H1 (cell line): ENCODE measurements around the gene UBE2O. TPM values are rescaled to one million over a fixed set of nuclear protein-coding genes. Genes with fewer than 3 reads are reported as not detected.

ENCODE experiments used
- BACH1 ChIP-seq: IDR thresholded peaks from 2 replicates; pipeline ENCODE4 v1.6.1; 2012; ENCODE audit warnings: low read length, improper control_type of control experiment
- CTCF ChIP-seq, 3 experiments: IDR thresholded peaks; 1 replicate in 2 of 3; 2 replicates in 1 of 3; pipeline versions ENCODE4 v1.5.1 to v1.6.1; 2011; ENCODE audit warnings: low read length in 3 of 3, mild to moderate bottlenecking in 3 of 3, inconsistent platforms in 2 of 3, low read depth in 1 of 3, moderate library complexity in 1 of 3; ENCODE audit not compliant: insufficient read depth in 1 of 3; ENCODE audit errors: control extremely low read depth in 1 of 3
- FOSL1 ChIP-seq: IDR thresholded peaks from 2 replicates; pipeline ENCODE4 v1.6.1; 2011; ENCODE audit warnings: mild to moderate bottlenecking, low read depth, low read length, moderate library complexity; ENCODE audit not compliant: insufficient read depth
- HDAC2 ChIP-seq, 2 experiments: fragments of 300-600 bp in 1 of 2; sonication (generic) in 1 of 2; IDR thresholded peaks; 2 replicates each; pipeline ENCODE4 v1.6.1; 2011 to 2012; ENCODE audit warnings: low read depth in 2 of 2, low read length in 2 of 2, mild to moderate bottlenecking in 2 of 2, moderate library complexity in 2 of 2, borderline replicate concordance in 1 of 2, inconsistent platforms in 1 of 2
- HDAC6 ChIP-seq: IDR thresholded peaks from one replicate; pipeline ENCODE4 v1.7.1; 2012; ENCODE audit warnings: low read depth, mild to moderate bottlenecking, inconsistent platforms, low read length, moderate library complexity
- JUND ChIP-seq: IDR thresholded peaks from 2 replicates; pipeline ENCODE4 v1.6.1; 2011; ENCODE audit warnings: mild to moderate bottlenecking, improper control_type of control experiment, low read length
- KDM5A ChIP-seq: fragments of 200-600 bp; IDR thresholded peaks from 2 replicates; pipeline ENCODE4 v1.7.1; 2012; ENCODE audit warnings: mild to moderate bottlenecking, low read length, inconsistent platforms, mixed read lengths
- MAX ChIP-seq: IDR thresholded peaks from 2 replicates; pipeline ENCODE4 v1.6.1; 2012; ENCODE audit warnings: inconsistent platforms
- POLR2AphosphoS5 ChIP-seq: IDR thresholded peaks from 2 replicates; pipeline ENCODE4 v1.6.1; 2011; ENCODE audit warnings: low read depth, low read length
- RXRA ChIP-seq: IDR thresholded peaks from 2 replicates; pipeline ENCODE4 v1.6.1; 2011; ENCODE audit warnings: low read depth, mild to moderate bottlenecking, low read length, moderate library complexity; ENCODE audit not compliant: insufficient read depth
- polyA plus RNA-seq, 7 experiments: library from polyadenylated mRNA; depleted of rRNA in 3 of 7; stranded (reverse) in 5 of 7; unstranded in 2 of 7; fragments of >200 nt in 5 of 7; fragments of 200-250 nt in 2 of 7; gene quantifications; 1 replicate in 5 of 7; 2 replicates in 1 of 7; 4 replicates in 1 of 7; pipeline versions ENCODE4 v1.2.1 to v1.2.3, GENCODE V29; 2011 to 2013; ENCODE audit warnings: missing spikeins in 2 of 7, mixed read lengths in 2 of 7
- total RNA-seq: library from RNA; stranded (reverse); fragmentation: NEBNext Ultra II Directional; extraction: Animal tissue kit (Norgen Biotek cat#: 25700); gene quantifications from 2 replicates; pipeline ENCODE4 v1.2.1, GENCODE V29; 2021

Gene UBE2O
- total and polyA plus RNA-seq, 2 of the 8 experiments (the other 6 are each of a cell fraction or from before 2014, with no cell fraction given) = 24.4 to 63.0 TPM

GRCh38 chr17:76473541-76473985 is 20.6 kb upstream of the UBE2O start (continued):
- TF ChIP-seq HDAC2 (IDR thresholded peaks at IDR 0.05; ENCODE audit: borderline replicate concordance in 1 of 2, low read depth in 2 of 2, low read length in 2 of 2) = no peak
- TF ChIP-seq BACH1 = no peak
- no peak for TF ChIP-seq POLR2AphosphoS5
- no peak for TF ChIP-seq KDM5A
- peak; percentile 71 to 83 (median 78) for TF ChIP-seq CTCF (IDR thresholded peaks at IDR 0.05; ENCODE audit: control extremely low read depth in 1 of 3, insufficient read depth in 1 of 3, low read depth in 1 of 3, low read length in 3 of 3)
- TF ChIP-seq FOSL1 = no peak
- TF ChIP-seq RXRA = no peak
- peak; percentile 64 for TF ChIP-seq MAX
- TF ChIP-seq HDAC6 = no peak
- TF ChIP-seq JUND = 0 out of 2 replicates have a peak, but pooled peaks have one; percentile 10
